LNCAP (cell line): Measurements from ENCODE around the gene B4GALNT3.

Experiments
- CTCF ChIP-seq: fragments of 450-650 bp; IDR thresholded peaks from 2 replicates; pipeline ENCODE4 v1.5.1; 2017; ENCODE audit warnings: mild to moderate bottlenecking

B4GALNT3 gene

GRCh38 chr12:470133-470532 lies 10.4 kb downstream of the B4GALNT3 start:
- TF ChIP-seq CTCF, result no peak

- no peak for TF ChIP-seq CTCF
Measured at GRCh38 chr12:473198-473597, 13.5 kb downstream of the B4GALNT3 start.

GRCh38 chr12:473863-474577 lies 14.3 kb downstream of the B4GALNT3 start:
- TF ChIP-seq CTCF, result no peak

GRCh38 chr12:475286-475685 lies 15.5 kb downstream of the B4GALNT3 start:
- TF ChIP-seq CTCF, result no peak

- TF ChIP-seq CTCF, result no peak
Measured at GRCh38 chr12:479161-479560, 19.4 kb downstream of the B4GALNT3 start.

GRCh38 chr12:480831-481816 lies 21.4 kb downstream of the B4GALNT3 start:
- no peak for TF ChIP-seq CTCF

GRCh38 chr12:482061-482460 lies 22.3 kb downstream of the B4GALNT3 start:
- no peak for TF ChIP-seq CTCF
